Frontal cortex (tissue), 4 donors: ENCODE data around the gene KREMEN1. TPM values are rescaled to one million over a fixed set of nuclear protein-coding genes. Genes with fewer than 3 reads are reported as not detected.
"Not testable (repeated sequence)": the region's sequence is repeated elsewhere in the genome, so short reads cannot be mapped to it uniquely, and the experiment has no call there.

Experiments used
- DNase-seq, 2 donors: peaks; one replicate each; pipeline ENCODE4 v3.0.0; 2012; ENCODE audit warnings: low spot score in 2 of 2
- FAIRE-seq: peaks from 2 replicates; lab custom pipeline; 2012; peaks lifted over from hg19 to GRCh38; lab: Jason Lieb, UNC
- total RNA-seq: library from RNA; depleted of rRNA; stranded (reverse); fragments of >200 nt; gene quantifications from one replicate; pipeline ENCODE4 v1.2.3, GENCODE V29; 2014
- donor health status: control.
- donor health status: control.
- donor health status: control.

The KREMEN1 gene
- total RNA-seq, 1 donor from 2014 or later = 6.9 TPM

DNA sequence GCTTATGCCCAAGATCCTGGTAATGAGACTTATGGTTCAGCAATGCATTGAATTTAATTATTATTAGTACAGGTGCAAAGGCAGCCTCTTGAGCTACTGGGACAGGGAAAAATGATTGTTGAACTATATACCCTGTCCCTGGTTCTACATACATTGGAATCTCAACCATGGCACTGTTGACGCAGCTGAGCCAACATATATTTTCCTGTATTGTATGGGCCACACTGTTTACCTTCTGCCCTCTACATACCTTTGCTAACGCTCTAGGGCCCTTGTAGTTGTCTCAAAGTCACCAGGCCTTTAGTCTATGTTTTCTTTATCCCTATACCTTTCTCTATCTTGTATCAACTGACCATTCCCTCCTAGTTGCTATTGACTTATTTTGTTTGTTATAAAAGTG, 22.6 kb downstream of the KREMEN1 start:
- DNase-seq = no peak
- FAIRE-seq = no peak

DNA sequence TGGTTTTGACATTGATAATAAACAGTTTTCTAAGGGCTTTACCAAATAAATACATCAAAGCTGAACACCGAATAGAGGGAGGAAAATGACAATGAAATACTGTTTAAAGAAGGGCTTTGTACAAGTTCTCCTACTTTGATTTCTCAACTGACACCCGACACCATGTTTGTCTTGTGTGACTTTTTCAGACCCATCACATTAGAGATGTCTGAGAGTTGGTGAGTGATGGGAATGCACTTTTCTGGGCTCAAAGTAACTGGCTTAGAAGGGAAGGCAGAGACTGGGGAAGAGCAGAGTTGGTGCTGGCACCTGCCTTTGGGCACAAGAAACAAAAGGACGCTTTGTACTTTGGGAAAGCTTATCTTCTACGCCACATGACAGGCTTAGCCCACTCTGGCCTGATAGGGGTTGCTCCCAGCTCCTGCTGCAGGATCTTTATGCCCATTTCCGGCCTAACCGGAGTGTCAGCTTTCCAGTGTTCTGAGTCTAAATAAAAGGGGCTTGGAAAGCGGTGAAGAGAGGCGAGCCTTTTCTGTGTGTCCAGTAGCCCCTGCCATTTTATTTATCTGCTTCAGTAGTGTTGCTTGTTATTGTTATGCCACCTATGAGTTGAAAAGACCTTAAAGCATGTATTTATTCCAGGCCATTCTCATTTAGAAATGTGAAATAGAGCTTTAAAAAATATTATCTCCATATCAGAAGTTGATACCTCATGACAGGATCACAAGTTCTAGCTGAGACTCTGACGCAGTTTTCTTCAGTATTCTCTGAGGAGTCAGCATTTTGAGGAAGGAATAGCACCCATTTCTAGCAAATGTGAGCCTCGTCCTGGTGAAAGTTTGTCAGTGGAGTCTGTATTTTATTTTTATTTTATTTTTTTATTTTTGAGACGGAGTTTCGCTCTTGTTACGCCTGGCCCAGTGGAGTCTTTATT, 24.2 kb downstream of the KREMEN1 start:
- no peak for DNase-seq
- FAIRE-seq = no peak

DNA sequence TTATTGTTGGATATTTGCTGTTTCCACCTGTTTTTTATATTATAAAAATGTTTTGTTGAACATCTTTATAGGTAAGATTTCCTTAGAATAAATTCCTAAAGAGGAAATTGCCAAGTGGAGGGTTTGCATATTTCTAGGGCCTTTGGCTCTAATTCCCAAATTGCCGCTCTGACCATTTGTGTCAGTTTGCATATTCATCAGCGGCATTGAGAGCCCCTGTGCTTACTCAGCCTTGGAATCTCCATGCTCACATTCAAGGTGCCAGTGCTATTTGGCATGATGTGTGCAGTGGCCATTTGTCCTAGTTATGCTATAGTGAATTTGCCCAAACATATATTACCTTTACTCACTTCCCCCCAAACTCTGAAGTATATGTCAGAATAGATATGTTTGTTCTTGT, 25.5 kb downstream of the KREMEN1 start:
- FAIRE-seq (no peak), DNase-seq (no peak)

DNA sequence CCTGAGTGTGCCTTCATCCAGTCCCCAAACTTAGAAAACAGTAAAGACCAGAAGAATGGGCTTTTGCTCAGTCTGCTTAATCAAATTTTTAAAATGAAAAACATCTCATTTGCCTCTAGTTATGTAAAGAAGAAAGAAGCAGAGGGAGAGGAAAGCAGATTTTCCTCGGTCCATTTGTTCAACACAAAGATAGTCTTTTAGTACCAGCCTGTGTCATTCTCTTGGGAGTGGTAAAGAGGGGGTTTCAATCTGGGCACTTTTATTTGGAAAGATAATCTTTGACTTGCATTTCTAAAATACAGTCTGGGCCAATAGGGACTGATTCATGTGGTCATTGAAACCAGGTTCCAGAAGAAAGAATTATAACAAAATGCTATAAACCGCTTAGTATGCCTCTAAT, 29.5 kb downstream of the KREMEN1 start:
- FAIRE-seq (no peak), DNase-seq (no peak)

DNA sequence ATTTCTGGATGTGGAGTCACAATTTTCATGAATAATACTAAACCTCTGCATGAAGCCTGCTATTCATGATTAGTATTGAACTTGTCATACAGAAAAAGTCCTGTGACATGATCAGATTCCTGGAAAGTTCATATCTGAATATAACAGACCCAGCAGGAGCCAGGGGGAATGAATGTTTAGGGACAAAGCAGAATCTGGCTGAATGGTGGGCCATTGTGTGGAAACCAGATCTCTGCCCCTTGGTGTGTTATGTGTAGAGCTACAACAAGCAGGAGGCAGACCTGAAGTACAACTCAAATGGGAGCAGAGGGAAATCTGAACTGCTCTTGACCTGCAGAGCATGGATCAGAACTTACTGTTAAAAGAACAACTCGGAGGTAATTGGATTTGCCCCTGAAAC, 30.3 kb downstream of the KREMEN1 start:
- no peak for FAIRE-seq
- DNase-seq = no peak

DNA sequence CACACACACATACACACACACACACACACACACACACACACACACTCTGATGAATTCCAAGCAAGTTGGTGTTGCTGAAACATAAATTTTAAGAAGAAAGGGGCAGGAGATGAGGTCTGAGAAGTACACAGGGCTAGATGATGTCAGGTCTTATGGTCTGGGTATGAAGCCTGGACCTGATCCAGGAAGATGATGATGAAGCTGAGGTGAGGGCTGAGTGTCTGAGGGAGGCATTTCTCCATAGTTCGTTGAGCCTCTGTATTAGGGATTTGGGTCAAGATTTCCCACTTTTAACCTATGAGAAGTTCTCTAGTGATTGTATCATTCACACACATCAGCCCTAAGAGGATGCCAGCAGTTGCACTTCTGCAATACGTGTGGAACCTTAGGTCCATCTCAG, 32.6 kb downstream of the KREMEN1 start:
- no peak for DNase-seq
- FAIRE-seq = no peak

DNA sequence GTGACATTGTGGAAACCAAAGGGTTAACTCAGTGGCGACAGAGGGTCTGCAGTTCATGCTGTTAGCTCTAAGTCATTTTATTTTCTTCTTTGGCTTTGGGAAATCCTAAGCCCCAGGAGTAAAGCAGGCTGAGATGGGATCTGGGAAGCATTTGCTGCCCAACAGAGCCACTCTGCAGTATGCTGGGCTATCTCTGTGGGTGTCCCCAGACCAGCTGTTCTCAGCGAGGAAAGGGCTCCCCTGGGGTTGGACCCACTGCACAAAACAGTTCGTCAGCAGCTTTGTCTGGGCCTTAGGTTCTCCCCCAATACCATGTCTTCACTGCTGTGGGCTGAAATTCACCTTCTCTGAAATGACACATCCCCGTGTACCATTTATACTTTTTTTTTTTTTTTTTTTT, 34.0 kb downstream of the KREMEN1 start:
- FAIRE-seq (no peak), DNase-seq (no peak)

DNA sequence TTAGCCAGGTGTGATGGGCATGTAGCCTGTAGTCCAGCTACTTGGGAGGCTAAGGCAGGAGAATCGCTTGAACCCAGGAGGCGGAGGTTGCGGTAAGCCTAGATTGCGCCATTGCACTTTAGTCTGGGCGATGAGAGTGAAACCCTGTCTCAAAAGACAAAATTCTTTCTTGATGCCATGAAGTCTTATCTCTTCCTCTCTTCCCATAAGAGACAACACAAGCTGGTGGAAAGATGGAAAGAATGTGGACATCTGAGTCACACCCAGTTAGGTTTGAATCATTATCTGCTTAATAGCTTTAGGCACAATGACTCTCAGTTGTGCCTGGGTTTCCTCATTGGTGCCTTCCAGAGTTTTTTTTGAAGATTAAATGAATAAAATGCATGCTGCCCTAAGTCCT, 35.3 kb downstream of the KREMEN1 start:
- DNase-seq (no peak), FAIRE-seq (no peak)

DNA sequence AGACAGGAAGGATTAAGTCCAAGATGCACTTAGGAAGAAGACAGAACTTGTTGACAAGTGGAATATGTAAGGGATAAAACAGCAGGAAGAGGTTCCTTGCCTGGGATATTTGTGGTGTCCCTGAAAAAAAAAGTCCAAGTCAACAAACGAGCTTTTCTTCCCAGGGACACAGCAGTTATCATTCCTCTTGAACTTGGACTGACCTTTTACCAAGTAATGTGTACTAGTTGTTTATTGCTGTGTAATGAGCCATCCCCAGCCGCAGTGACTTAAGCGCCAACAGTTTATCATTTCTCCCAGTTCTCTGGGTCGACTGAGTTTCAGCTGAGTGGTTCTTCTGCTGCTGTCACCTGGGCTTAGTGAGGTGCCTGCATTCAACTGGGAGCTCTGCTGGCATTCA, 37.0 kb downstream of the KREMEN1 start:
- FAIRE-seq (no peak), DNase-seq (no peak)

DNA sequence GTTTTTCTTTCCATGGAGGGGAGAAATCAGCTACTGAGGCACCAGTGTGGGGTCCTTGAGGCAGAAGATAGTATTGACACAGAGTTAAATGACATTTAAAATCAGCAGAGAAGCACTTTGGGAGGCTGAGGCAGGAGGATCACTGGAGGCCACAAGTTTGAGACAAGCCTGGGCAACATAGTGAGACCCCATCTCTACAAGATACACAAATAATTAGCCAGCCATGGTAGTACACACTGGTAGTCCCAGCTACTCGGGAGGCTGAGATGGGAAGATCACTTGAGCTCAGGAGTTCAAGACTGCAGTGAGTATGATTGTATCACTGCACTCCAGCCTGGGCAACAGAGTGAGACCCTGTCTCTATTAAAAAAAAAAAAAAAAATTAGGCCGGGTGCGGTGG, 38.1 kb downstream of the KREMEN1 start:
- FAIRE-seq (no peak), DNase-seq (no peak)

DNA sequence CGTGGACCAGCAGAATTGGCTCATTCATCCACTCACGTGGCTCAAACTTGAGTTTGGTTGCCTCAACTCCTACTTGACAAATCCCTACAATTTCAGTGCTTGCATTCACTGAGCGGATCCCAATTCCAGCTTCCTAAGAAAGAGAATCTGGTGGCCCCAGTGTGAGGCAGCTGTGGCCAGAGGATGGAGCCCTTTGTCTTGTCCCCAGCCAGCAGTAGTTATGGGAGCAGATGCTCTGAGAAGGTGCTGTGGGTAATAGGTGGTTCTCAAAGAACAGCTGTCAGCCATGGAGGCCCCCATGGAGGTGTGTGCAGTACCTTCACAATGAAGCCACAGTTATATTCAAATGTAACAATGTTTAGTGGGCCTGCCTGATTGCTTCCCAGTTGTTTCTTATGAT, 39.3 kb downstream of the KREMEN1 start:
- no peak for FAIRE-seq
- no peak for DNase-seq

DNA sequence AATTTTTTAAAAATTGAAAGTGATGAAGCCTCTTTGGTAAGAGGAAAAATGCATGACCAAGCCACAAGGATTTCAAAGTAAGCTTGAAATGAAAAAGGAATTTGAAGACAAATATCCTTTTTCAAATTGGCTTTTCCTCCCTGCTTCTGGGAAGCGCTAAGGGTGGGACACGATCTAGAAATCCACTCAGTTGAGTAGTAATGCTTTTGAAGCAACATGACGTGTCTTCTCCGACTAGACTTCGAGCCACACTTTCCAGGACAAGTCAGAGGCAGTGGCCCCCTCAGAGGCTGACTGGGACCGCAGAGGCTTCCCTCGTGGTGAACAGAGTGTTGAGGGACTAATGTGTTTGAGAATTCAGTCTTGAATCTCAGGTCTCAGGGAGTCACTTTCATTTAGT, 39.8 kb downstream of the KREMEN1 start:
- FAIRE-seq (no peak), DNase-seq (no peak)

DNA sequence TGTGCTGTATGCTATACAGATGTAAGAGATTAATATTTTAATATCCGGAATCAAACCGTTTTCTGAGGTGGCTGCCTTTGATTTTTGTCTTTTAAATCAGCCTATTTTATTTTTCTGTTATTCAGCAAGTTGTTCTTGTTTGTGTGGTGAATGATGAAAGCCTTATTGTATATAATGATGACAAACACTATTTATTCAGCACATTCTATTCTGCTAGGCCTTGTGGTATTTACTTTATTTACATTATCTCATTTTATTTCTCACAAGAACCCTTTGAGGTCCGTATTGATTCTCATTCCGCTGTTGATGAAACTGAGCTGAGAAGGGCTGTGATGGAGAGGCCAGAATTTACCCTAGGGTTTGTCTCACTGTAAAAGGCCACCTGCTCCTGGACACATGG, 40.5 kb downstream of the KREMEN1 start:
- no peak for DNase-seq
- no peak for FAIRE-seq

DNA sequence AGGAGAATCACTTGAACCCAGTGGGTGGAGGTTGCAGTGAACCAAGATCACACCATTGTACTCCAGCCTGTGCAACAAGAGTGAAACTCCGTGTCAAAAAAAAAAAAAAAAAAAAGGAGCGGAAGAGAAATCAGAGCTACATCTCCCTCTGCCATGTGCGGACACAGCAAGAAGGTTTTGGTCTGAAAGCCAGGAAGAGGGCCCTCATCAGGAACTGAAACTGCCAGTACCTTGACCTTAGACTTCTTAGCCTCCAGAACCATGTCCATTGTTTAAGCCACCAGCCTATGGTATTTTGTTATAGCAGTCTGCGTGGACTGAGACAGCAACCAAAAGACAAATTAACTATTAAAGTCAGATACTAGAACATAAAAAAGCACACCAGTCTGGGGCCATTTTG, 41.6 kb downstream of the KREMEN1 start:
- no peak for DNase-seq
- no peak for FAIRE-seq

DNA sequence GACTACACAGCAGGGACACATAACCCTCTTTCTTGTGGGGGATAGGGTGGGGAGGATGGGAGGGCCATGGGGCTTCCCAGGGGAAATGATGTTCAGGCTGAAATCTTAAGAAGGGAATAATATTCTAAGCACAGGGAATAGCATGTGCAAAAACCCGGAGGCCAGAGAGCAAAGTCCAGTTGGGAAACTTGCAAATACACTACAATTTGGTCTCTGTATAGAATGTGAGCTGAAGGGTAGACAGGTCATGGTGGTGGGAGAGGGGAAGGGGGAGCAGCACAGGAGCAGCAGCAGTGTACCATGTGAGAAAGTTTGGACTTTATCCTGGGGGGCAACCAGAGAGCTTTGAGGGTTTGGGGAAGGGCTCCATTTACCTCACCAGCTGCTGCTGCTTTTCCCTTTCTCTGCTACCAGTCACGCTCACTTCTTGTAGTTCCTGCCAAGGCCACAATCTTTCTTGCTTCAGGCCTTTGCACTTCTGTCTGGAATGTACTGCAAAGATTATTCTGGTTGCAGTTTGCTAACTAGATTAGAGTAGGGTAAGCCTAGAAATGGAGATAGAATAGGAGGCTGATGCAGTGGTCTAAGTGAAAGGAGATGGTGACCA, 43.0 kb downstream of the KREMEN1 start:
- DNase-seq (no peak), FAIRE-seq (no peak)

DNA sequence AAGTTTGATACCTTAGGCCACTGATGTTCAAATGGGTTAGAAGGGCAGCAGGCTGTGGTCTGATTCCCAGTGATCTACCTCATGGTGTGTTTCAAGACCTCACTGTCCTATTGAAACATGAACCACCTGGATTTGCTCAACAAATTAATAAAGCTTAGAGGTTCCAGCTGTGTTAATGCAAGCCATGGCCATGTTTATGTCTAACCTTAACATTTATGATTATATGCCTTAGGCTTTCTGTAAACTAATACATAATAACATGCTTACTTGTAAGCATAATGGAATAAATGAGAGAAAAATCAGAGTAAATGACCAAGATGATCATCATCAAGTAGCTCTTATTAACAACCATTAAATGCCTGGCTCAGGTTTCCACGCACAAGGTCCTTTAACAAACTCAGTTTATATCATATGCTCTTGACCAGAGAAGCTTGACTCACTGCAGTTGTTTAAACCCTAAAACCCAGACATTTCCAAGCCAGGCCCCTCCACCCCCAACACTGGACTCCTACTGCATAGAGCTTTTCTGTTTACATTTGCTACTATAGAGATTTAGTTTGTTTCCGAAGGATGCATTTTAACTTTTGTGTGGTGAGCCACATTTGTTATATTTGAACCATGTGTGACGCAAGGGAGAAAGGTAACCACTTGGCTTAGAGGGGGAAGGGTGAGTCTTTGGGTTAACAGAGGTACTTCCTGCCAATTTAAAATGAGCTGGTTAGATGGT, 43.7 kb downstream of the KREMEN1 start:
- FAIRE-seq (no peak), DNase-seq (no peak)

DNA sequence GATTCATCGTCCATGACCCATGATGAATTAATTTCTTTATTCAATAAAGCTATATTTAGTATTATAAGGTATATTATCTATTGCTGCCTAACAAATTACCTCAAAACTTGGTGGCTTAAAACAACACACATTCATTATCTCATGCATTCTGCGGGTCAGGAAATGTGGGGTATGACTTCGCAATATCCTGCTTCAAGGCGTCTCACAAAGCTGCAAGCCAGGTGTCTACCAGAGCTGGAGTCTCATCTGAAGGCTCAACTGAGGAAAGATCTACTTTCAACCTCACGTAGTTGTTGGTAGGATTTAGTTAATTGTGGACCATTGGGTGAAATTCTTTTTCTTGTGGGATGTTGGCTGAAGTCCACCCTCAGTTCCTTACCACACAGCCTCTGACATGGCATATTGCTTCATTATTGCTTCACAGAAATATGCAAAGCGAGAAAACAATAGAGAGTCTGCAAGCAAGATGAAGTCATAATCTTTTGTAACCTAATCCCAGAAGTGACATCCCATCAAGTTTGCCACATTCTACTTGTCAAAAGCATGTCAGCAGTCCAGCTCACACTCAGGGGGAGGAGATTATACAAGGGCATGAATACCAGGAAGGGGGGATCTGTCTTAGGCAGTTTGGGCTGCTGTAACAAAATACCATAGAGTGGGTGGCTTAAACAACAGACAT, 45.1 kb downstream of the KREMEN1 start:
- DNase-seq = no peak
- no peak for FAIRE-seq

DNA sequence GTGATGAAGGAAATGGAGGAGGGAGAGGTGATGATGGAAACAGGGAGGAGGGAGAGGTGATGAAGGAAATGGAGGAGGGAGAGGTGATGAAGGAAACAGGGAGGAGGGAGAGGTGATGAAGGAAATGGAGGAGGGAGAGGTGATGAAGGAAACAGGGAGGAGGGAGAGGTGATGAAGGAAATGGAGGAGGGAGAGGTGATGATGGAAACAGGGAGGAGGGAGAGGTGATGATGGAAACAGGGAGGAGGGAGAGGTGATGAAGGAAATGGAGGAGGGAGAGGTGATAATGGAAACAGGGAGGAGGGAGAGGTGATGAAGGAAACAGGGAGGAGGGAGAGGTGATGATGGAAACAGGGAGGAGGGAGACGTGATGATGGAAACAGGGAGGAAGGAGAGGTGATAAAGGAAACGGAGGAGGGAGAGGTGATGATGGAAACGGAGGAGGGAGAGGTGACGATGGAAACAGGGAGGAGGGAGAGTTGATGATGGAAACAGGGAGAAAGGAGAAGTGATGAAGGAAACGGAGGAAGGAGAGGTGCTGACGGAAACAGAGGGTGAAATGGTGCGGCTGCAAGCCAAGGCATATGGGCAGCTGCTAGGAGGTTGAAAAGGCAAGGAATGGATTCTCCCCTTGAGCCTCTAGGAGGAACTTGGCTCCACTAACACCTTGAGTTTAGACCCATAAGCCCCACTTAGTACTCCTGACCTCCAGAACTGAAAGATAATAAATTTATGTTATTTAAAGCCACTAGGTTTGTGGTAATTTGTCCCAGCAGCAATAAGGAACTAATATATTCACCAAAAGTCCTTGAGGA, 47.5 kb downstream of the KREMEN1 start:
- not testable (repeated sequence) for FAIRE-seq, DNase-seq

DNA sequence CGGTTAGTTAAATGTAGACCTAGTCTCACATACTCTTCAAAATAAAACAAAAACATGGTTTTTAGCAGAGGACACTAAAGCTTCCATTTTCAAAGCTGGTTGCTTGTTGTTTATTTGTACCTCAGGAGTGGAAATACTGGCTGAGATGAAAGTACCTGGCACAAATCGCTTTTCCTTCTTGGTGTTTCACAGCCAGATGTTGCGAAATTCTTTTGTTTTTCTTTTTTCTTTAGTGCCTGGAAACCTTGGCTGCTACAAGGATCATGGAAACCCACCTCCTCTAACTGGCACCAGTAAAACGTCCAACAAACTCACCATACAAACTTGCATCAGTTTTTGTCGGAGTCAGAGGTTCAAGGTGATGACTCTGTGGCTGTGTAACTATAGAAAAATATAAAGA, 48.3 kb downstream of the KREMEN1 start:
- FAIRE-seq = no peak
- no peak for DNase-seq

DNA sequence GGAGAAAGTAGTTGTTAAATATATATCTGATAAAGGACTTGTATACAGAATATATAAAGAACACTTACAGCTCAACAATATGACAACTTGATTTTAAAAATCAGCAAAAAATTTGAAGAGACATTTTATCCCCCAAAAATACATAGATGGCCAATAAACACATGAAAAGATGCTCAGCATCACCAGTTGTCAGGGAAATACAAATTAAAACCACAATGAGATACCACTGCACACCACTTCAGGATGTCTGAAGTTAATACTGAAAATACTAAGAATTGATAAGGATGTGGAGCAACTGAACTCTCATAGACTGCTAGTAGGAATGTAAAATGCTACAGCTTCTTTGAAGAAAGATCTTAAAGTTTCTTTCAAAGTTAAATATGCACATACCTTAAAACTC, 49.2 kb downstream of the KREMEN1 start:
- no peak for DNase-seq
- FAIRE-seq = no peak
